ENCODE results near the gene ZACN.
"Not testable (repeated sequence)": the region's sequence is repeated elsewhere in the genome, so short reads cannot be mapped to it uniquely, and the experiment has no call there.

Gene ZACN

GRCh38 chr17:76078370-76078769 is 612 bp upstream of the ZACN start:
- not testable (repeated sequence) for H3K56ac ChIP-seq (ENCODE audit: low read length); H2AK5ac ChIP-seq (ENCODE audit: low read length); H3K4ac ChIP-seq (ENCODE audit: low read depth, low read length); H3K79me2 ChIP-seq (ENCODE audit: control insufficient read depth, insufficient read depth, low read length); H3K36me3 ChIP-seq (ENCODE audit: control insufficient read depth, insufficient read depth, low read length); H4K5ac ChIP-seq (ENCODE audit: low read length); H3K9ac ChIP-seq (ENCODE audit: low read length); H3K4me1 ChIP-seq (ENCODE audit: control insufficient read depth, low read depth, low read length); H3K18ac ChIP-seq (ENCODE audit: low read length); H3K4me3 ChIP-seq (ENCODE audit: low read length); DNase-seq; H3K23ac ChIP-seq (ENCODE audit: low read length); H2BK5ac ChIP-seq (ENCODE audit: low read length); H4K8ac ChIP-seq (ENCODE audit: low read depth, low read length); H3K79me1 ChIP-seq (ENCODE audit: low read length); H3K4me2 ChIP-seq (ENCODE audit: low read length); H2BK15ac ChIP-seq (replicated peaks; ENCODE audit: low read depth); H2BK120ac ChIP-seq (ENCODE audit: low read depth, low read length); H3K27ac ChIP-seq (ENCODE audit: low read depth, low read length)
- no CpG with 5 or more reads among the region's 5 CpGs for WGBS (ENCODE audit: extremely low coverage, insufficient coverage, low lambda C conversion rate)
- H3K27me3 ChIP-seq (ENCODE audit: insufficient read depth, low read length, poor library complexity): peaks cover 44% of the 10 kb centered on the region

GRCh38 chr17:76079535-76079955 is 563 bp downstream of the ZACN start:
- H3K9ac ChIP-seq (ENCODE audit: low read length): peak overlapping the region; percentile 13
- no peaks in the 10 kb centered on the region for H3K79me1 ChIP-seq (ENCODE audit: low read length)
- H3K56ac ChIP-seq (ENCODE audit: low read length): peak overlapping the region; percentile 65
- no peak overlapping the region for H4K8ac ChIP-seq (ENCODE audit: low read depth, low read length)
- H3K27me3 ChIP-seq (ENCODE audit: insufficient read depth, low read length, poor library complexity): peaks cover 35% of the 10 kb centered on the region
- no peak overlapping the region for H3K27ac ChIP-seq (ENCODE audit: low read depth, low read length)
- no peak overlapping the region for H2AK5ac ChIP-seq (ENCODE audit: low read length)
- H3K4me2 ChIP-seq (ENCODE audit: low read length): no peak overlapping the region
- no peak overlapping the region for H3K18ac ChIP-seq (ENCODE audit: low read length)
- H3K4me3 ChIP-seq (ENCODE audit: low read length): no peak overlapping the region
- H3K23ac ChIP-seq (ENCODE audit: low read length): no peak overlapping the region
- no peak overlapping the region for H4K5ac ChIP-seq (ENCODE audit: low read length)
- no peak overlapping the region for H3K4ac ChIP-seq (ENCODE audit: low read depth, low read length)
- H2BK5ac ChIP-seq (ENCODE audit: low read length): no peak overlapping the region
- peaks cover 10% of the 10 kb centered on the region for H3K4me1 ChIP-seq (ENCODE audit: control insufficient read depth, low read depth, low read length)
- no CpG with 5 or more reads among the region's 9 CpGs for WGBS (ENCODE audit: extremely low coverage, insufficient coverage, low lambda C conversion rate)
- no peak overlapping the region for H2BK15ac ChIP-seq (replicated peaks; ENCODE audit: low read depth)
- no peak overlapping the region for H2BK120ac ChIP-seq (ENCODE audit: low read depth, low read length)
- H3K79me2 ChIP-seq (ENCODE audit: control insufficient read depth, insufficient read depth, low read length): no peaks in the 10 kb centered on the region
- no peaks in the 10 kb centered on the region for H3K36me3 ChIP-seq (ENCODE audit: control insufficient read depth, insufficient read depth, low read length)
- DNase-seq: no peak

DNA sequence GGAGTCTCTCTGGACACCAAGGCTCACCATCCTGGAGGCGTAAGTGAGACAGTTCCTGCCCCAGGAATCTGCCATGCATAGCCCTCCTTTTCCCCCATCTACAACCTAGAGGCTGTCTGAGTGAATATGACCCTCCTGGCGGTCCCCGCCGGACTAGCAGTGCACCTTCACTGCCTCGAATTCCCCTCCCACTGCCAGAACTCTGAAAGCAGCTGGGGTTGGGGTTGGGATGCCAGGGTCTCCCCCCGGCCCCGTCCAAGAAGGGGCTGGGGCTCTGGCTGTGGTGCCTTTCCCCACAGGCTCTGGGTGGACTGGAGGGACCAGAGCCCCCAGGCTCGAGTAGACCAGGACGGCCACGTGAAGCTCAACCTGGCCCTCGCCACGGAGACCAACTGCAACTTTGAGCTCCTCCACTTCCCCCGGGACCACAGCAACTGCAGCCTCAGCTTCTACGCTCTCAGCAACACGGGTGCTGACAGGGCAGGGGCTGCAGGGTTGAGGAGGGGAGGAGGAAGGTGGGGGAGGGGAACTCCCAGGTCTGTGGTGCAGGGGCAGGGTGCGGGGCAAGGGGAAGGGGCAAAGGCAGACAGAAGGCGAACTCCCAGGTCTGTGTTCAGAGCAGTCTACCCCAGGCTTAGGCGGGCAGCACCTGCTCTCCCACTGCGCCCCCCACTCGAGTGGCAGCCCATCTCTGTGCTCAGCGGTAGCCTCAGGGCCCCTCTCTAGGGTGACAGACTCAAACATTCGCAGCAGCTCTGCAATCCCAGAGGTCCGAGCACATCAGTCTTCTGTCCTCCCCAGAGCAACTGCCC is 1.2 kb downstream of the ZACN start:
- WGBS (ENCODE audit: extremely low coverage, insufficient coverage, low lambda C conversion rate): no CpG with 5 or more reads among the region's 23 CpGs
- Histone ChIP-seq H3K79me2 (ENCODE audit: control insufficient read depth, insufficient read depth, low read length) (no peaks in the 10 kb centered on the region), H3K36me3 (ENCODE audit: control insufficient read depth, insufficient read depth, low read length) (no peaks in the 10 kb centered on the region)

DNA sequence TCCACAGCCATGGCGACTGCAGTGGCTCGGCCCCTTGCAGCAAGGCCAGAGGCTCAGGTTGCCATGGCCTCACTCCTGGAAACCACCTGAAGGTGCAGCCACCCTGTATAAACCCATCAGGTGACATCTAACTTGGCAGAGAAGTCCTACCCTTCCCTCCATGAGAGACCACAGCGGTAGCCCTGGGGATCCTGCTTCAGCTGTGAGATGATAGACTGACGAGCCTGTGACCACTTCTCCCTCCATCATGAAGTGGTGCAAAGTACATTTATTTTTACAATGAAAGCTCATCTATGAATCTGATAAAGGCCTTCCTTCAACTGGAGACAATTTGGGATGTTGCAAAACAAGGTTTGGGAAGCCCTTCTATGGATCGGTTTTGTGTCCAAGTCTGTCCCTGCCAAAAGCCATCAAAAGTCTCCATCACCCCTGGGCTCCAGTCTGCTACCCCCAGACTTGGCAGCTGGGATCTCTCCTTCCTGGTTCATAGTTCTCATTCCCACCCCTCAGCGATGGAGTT is 1.8 kb downstream of the ZACN start:
- Histone ChIP-seq H3K27ac (ENCODE audit: low read depth, low read length) (no peak overlapping the region), H3K56ac (ENCODE audit: low read length) (no peak overlapping the region), H3K79me2 (ENCODE audit: control insufficient read depth, insufficient read depth, low read length) (no peaks in the 10 kb centered on the region), H3K79me1 (ENCODE audit: low read length) (no peaks in the 10 kb centered on the region), H3K23ac (ENCODE audit: low read length) (no peak overlapping the region), H3K4me2 (ENCODE audit: low read length) (no peak overlapping the region), H2AK5ac (ENCODE audit: low read length) (no peak overlapping the region), H2BK120ac (ENCODE audit: low read depth, low read length) (no peak overlapping the region), H3K18ac (ENCODE audit: low read length) (no peak overlapping the region), H3K9ac (ENCODE audit: low read length) (peak overlapping the region; percentile 25), H3K27me3 (ENCODE audit: insufficient read depth, low read length, poor library complexity) (peaks cover 23% of the 10 kb centered on the region), H3K4ac (ENCODE audit: low read depth, low read length) (no peak overlapping the region), H3K36me3 (ENCODE audit: control insufficient read depth, insufficient read depth, low read length) (peaks cover 5% of the 10 kb centered on the region), H2BK5ac (ENCODE audit: low read length) (no peak overlapping the region), H3K4me1 (ENCODE audit: control insufficient read depth, low read depth, low read length) (peaks cover 10% of the 10 kb centered on the region), H4K8ac (ENCODE audit: low read depth, low read length) (no peak overlapping the region), H2BK15ac (replicated peaks; ENCODE audit: low read depth) (no peak overlapping the region), H3K4me3 (ENCODE audit: low read length) (no peak overlapping the region), H4K5ac (ENCODE audit: low read length) (no peak overlapping the region)
- no CpG with 5 or more reads among the region's 6 CpGs for WGBS (ENCODE audit: extremely low coverage, insufficient coverage, low lambda C conversion rate)
- DNase-seq: no peak

More for the DNA sequence above, 1.2 kb downstream of the ZACN start:
- Histone ChIP-seq H2BK5ac (ENCODE audit: low read length) (no peak overlapping the region), H2AK5ac (ENCODE audit: low read length) (no peak overlapping the region), H3K4me2 (ENCODE audit: low read length) (no peak overlapping the region), H3K9ac (ENCODE audit: low read length) (peak overlapping the region; percentile 25), H3K27me3 (ENCODE audit: insufficient read depth, low read length, poor library complexity) (peaks cover 29% of the 10 kb centered on the region), H3K27ac (ENCODE audit: low read depth, low read length) (no peak overlapping the region), H4K5ac (ENCODE audit: low read length) (no peak overlapping the region), H3K56ac (ENCODE audit: low read length) (peak overlapping the region; percentile 65), H4K8ac (ENCODE audit: low read depth, low read length) (no peak overlapping the region), H3K4me1 (ENCODE audit: control insufficient read depth, low read depth, low read length) (peaks cover 10% of the 10 kb centered on the region), H3K18ac (ENCODE audit: low read length) (no peak overlapping the region), H2BK15ac (replicated peaks; ENCODE audit: low read depth) (no peak overlapping the region), H3K23ac (ENCODE audit: low read length) (no peak overlapping the region), H3K79me1 (ENCODE audit: low read length) (no peaks in the 10 kb centered on the region), H2BK120ac (ENCODE audit: low read depth, low read length) (no peak overlapping the region), H3K4ac (ENCODE audit: low read depth, low read length) (no peak overlapping the region), H3K4me3 (ENCODE audit: low read length) (no peak overlapping the region)
- peak; percentile 56 for DNase-seq

GRCh38 chr17:76081295-76082210 is 2.6 kb downstream of the ZACN start:
- Histone ChIP-seq H2BK120ac (ENCODE audit: low read depth, low read length) (no peak overlapping the region), H3K23ac (ENCODE audit: low read length) (no peak overlapping the region), H3K56ac (ENCODE audit: low read length) (no peak overlapping the region), H2AK5ac (ENCODE audit: low read length) (no peak overlapping the region), H4K8ac (ENCODE audit: low read depth, low read length) (no peak overlapping the region), H3K18ac (ENCODE audit: low read length) (no peak overlapping the region), H3K9ac (ENCODE audit: low read length) (no peak overlapping the region), H3K27ac (ENCODE audit: low read depth, low read length) (no peak overlapping the region), H3K36me3 (ENCODE audit: control insufficient read depth, insufficient read depth, low read length) (peaks cover 7% of the 10 kb centered on the region), H3K79me2 (ENCODE audit: control insufficient read depth, insufficient read depth, low read length) (no peaks in the 10 kb centered on the region), H4K5ac (ENCODE audit: low read length) (no peak overlapping the region), H2BK5ac (ENCODE audit: low read length) (no peak overlapping the region), H3K4me3 (ENCODE audit: low read length) (no peak overlapping the region), H3K4me1 (ENCODE audit: control insufficient read depth, low read depth, low read length) (peaks cover 10% of the 10 kb centered on the region), H3K4ac (ENCODE audit: low read depth, low read length) (no peak overlapping the region), H2BK15ac (replicated peaks; ENCODE audit: low read depth) (no peak overlapping the region), H3K27me3 (ENCODE audit: insufficient read depth, low read length, poor library complexity) (peaks cover 17% of the 10 kb centered on the region), H3K4me2 (ENCODE audit: low read length) (no peak overlapping the region), H3K79me1 (ENCODE audit: low read length) (no peaks in the 10 kb centered on the region)
- peak; percentile 39 for DNase-seq
- no CpG with 5 or more reads among the region's 27 CpGs for WGBS (ENCODE audit: extremely low coverage, insufficient coverage, low lambda C conversion rate)

Data from mesendoderm (in vitro differentiated cells).